Midbrain (tissue), 1 donor: Measurements from ENCODE around the gene GRK1.
A peak's percentile ranks its signal among the peaks of the same experiment; 100 is the strongest.
"Not testable (repeated sequence)": the region's sequence is repeated elsewhere in the genome, so short reads cannot be mapped to it uniquely, and the experiment has no call there.

Source experiments
- DNase-seq: peaks from one replicate; lab custom pipeline; 2025; lab: John Stamatoyannopoulos, UW

GRK1 gene

DNA sequence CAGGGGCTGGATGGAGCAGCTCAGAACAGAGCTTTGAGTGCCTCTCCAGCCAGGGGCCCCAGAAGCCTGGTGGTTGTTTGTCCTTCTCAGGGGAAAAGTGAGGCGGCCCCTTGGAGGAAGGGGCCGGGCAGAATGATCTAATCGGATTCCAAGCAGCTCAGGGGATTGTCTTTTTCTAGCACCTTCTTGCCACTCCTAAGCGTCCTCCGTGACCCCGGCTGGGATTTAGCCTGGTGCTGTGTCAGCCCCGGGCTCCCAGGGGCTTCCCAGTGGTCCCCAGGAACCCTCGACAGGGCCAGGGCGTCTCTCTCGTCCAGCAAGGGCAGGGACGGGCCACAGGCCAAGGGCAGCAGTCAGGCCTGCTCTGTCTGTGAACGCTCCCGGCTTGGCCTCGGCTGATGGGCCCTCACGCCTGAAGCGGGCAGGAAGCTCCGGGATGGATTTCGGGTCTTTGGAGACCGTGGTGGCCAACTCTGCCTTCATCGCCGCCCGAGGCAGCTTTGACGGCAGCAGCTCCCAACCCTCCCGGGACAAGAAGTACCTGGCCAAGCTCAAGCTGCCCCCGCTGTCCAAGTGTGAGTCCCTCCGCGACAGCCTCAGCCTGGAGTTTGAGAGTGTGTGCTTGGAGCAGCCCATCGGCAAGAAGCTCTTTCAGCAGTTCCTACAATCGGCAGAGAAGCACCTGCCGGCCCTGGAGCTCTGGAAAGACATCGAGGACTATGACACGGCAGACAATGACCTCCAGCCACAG is at the start of gene GRK1:
Gene GRK1 (plus strand): TSS at position 269 of the 751 bp plus-strand sequence. CDS start 168 bp downstream, at position 437.
- no peak for DNase-seq

DNA sequence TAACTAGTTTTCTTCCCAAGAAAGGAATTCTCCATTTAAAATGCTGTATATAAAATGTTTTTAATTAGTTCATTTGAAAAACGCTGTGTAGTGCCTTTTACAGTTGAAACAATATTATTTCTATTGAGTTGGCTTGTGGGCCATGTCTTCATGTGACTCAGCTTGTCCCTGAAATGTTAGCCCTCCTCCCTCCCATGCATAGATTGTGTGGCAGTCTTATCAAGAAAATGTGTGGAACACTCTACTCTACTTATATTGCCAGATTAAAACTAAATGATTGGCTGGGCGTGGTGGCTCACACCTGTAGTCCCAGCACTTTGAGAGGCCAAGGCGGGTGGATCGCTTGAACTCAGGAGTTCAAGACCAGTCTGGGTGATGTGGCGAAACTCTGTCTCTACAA is 49.1 kb upstream of the GRK1 start:
- no peak for DNase-seq

DNA sequence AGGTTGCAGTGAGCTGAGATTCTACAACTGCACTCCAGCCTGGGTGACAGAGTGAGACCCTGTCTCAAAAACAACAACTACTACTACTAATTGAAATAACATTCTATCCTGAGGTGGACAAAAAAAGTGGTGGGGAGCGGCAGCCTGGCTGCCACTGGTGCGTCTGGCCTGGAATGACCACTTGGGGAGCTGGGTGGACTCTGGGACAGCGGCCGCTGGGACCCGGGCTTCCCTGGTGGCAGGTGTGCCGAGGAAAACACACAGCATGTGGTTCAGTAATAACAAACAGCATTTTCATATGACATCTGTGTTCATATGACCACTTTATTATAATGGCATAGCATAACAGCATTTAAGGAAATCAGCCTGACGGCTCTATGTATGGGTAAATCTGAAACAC is 48.6 kb upstream of the GRK1 start:
- no peak for DNase-seq

DNA sequence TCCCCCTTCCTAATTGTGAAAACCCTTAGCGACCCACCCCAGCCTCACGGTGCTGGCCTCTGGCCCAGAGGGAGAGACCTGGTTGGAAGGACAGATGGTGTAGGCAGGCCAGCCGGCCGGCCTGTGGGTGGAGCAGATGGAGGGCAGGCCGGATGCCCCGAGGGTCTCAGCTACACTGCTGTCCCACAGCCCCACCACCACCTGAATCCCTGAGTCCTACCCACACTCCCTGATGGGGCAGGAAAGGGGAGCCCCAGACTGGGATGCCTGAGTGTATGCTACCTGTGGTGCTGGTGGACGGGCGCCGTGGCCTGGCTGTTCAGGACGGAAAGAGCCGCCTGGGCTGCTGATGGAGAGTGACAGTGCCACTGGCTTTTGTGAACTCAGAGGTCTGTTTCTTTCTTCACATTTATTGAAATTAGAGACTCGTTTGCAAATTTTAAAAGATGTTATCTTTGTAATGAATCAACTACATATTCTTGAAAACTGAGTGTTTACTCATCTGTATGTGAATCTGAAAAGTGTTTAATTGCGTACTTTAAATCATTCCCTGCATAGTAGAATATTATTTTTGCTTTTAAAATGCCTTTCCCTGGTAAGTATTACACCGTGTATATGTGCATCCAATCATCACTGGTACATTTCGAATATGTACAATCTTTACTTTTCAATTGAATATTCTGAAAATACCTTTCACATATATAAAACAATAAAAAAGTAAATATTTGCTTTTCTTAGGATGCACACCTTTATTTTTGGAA is 46.8 kb upstream of the GRK1 start:
- DNase-seq = no peak

DNA sequence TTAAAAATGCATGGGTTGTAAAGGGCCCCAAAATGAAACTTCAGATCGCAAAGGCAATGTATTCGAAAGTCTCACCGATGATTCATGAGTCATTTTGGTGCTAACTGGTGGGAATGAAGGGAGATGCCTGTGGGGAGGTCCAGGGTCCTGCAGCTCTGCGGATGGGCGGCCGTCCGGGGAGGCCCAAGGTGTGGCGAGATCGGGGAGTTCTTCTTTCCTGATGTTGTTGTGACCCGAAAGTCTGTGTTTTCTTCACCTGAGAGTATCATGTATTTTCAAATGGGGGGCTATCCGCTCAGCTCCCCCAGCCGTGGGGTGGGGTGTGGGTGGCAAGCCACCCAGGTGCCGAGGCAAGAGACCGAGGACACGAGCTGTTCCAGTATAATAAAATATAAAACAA is 46.0 kb upstream of the GRK1 start:
- no peak for DNase-seq

DNA sequence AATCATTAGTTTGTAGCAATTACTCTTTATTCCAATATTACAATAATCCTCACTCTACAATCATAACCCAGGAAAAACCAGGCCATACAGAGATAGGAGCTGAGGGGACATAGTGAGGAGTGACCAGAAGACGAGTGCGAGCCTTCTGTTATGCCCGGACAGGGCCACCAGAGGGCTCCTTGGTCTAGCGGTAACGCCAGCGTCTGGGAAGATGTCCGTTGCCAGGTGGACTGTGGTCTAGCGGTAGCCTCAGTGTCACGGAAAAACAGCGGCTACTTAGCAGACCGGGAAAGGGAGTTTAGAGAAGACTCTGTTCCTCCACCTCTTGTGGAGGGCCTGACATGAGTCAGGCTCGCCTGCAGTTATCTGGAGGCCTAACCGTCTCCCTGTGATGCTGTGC is 45.5 kb upstream of the GRK1 start:
- peak; percentile 9 for DNase-seq

DNA sequence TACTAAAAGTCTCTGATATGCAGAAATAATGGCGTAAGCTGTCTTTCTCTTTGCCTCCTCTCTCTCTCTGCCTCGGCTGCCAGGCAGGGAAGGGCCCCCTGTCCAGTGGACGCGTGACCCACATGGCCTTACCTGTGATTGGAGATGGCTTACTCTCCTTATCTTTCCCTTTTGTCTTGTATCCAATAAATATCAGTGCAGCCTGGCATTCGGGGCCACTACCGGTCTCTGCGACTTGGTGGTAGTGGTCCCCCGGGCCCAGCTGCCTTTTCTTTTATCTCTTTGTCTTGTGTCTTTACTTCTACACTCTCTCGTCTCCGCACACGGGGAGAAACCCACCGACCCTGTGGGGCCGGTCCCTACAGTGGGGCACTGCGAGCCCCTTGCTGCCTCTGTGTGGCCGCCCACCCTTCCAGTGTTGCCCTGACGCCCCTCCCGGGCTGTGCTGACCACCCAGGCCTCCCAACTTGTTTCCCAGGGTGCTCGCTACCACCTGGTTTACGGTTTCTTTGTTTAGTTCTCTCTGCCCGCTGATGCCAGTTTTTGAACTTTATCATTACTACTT is 45.0 kb upstream of the GRK1 start:
- not testable (repeated sequence) for DNase-seq

DNA sequence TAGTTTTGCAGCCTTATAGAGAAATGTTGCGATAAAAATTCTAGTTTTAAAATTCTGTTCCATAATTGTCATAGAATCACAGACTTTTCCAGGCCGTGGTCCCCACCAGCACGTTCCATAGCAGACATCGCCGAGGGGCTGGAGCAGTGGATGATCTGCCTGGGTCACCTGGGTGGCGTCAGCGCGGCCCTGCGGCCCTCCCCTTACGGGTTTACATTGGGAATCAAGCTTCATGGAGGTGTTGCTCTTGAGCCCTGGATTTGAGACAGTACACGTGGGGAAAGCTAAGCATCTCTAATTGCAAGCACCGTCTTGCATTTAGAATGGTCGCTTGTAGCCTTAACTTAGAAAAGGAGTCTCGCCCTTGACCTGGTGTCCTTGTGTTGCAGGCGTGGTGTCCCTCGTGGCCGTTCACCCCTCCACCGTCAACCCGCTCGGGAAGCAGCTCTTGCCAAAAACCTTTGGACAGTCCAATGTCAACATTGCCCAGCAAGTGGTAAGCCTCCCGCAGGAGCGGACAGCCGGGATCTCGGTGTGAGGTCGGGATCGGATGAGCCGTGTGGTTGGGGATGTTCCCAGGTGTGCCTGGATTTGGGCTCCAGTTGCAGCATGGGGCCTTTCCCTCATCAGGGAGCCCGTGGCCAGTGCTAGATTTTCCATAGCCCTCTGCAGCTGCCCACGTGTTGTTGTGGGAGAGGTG is 44.1 kb upstream of the GRK1 start:
- no peak for DNase-seq

DNA sequence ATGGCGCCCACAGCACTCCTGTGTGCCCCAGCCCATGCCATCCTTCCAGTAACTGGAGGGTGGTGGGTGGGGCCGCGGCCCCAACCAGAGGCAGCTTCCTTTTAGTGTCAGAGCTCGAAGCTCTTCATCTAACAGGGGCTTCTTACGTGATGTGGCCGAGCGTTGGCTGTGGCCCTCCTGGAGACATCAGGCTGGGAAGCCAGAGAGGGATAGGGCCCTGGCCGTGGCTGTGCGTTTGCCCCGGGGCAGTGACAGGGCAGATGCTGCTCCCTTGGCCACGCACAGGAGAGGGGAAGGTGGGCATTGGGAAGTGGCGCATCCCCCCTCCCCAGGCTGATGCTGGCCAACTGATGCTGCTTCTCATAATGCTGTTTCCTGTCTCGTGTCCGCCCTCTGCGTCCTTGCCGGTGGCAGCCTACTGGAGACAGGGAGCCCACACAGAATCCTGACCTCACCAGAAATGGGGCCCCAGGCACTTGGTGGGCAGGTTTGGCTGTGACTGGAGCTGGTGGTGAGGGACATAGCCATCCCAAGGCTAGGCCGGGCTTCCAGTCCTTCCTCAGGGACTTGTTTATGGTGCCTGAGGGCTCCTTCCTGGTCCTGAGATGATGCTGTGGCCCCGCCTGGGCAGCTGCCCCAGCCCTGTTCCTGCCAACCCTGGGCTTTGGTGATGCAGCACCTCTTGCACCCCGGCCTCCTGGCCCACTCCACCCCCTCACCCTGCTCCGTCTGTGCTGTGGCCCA is 43.4 kb upstream of the GRK1 start:
- DNase-seq = no peak

DNA sequence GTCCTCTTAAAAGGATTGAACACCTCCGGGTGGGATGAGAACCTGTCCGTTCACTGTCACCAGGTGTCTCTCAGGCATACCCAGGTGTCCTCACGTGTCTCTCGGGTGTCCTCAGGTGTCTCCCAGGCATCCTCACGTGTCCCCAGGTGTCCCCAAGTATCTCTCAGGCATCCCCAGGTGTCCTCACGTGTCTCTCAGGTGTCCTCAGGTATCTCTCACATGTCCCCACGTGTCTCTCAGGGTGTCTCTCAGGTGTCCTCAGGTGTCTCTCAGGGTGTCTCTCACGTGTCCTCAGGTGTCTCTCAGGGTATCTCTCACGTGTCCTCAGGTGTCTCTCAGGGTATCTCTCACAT is 42.8 kb upstream of the GRK1 start:
- DNase-seq = no peak

DNA sequence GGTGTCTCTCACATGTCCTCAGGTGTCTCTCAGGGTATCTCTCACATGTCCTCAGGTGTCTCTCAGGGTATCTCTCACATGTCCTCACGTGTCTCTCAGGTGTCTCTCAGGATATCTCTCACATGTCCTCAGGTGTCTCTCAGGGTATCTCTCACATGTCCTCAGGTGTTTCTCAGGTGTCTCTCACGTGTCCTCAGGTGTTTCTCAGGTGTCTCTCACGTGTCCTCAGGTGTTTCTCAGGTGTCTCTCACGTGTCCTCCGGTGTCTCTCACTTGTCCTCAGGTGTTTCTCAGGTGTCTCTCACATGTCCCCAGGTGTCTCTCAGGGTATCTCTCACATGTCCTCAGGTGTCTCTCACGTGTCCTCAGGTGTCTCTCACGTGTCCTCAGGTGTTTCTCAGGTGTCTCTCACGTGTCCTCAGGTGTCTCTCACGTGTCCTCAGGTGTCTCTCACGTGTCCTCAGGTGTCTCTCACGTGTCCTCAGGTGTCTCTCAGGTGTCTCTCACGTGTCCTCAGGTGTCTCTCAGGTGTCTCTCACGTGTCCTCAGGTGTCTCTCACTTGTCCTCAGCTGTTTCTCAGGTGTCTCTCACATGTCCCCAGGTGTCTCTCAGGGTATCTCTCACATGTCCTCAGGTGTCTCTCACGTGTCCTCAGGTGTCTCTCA is 42.2 kb upstream of the GRK1 start:
- DNase-seq = not testable (repeated sequence)

DNA sequence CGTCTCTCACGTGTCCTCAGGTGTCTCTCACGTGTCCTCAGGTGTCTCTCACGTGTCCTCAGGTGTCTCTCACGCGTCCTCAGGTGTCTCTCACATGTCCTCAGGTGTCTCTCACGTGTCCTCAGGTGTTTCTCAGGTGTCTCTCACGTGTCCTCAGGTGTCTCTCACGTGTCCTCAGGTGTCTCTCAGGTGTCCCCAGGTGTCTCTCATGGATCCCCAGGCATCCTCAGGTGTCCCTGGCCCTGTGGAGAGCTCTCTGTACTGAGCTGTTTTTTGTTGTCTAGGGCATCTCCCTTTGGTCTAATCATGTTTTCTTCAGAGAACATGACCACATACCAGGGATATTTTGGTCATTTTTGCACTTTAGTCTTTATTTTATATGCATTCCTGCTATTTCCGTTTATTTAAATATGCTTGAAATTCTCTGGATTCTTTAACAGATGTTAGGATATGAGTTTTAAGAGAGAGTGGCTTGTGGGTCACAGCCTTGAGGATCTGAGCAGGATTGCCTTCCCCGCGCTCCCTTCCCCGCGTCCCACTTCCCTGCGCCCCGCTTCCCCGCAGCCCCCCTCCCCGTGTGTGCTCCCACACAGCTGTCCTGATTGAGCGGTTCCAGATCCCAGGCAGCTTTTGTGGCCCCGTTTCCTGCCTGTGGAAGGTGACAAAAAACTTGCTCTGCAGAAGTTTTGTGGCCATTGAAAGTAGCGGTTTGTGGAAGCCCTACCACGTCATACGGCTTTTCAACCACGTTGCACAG is 40.9 kb upstream of the GRK1 start:
- no peak for DNase-seq

DNA sequence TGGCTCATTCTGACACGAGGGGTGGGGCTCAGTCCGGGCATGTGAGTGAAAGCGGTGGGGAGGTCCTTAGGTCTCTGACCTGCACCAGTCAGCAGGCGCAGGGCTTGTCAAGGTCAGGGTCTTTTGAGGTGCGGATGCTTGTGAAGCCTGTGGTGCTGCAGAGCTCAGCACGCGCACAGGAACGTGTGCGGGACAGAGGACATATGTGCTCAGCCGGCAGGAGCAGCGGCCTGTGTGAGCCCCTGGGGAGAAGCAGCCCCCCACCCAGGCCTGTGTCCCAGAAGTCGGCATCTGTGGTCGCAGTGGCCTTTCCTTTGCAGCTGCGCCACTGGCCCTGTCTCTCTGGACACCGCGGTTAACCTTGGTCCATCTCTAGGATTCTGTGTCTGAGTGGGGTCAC is 39.9 kb upstream of the GRK1 start:
- no peak for DNase-seq

DNA sequence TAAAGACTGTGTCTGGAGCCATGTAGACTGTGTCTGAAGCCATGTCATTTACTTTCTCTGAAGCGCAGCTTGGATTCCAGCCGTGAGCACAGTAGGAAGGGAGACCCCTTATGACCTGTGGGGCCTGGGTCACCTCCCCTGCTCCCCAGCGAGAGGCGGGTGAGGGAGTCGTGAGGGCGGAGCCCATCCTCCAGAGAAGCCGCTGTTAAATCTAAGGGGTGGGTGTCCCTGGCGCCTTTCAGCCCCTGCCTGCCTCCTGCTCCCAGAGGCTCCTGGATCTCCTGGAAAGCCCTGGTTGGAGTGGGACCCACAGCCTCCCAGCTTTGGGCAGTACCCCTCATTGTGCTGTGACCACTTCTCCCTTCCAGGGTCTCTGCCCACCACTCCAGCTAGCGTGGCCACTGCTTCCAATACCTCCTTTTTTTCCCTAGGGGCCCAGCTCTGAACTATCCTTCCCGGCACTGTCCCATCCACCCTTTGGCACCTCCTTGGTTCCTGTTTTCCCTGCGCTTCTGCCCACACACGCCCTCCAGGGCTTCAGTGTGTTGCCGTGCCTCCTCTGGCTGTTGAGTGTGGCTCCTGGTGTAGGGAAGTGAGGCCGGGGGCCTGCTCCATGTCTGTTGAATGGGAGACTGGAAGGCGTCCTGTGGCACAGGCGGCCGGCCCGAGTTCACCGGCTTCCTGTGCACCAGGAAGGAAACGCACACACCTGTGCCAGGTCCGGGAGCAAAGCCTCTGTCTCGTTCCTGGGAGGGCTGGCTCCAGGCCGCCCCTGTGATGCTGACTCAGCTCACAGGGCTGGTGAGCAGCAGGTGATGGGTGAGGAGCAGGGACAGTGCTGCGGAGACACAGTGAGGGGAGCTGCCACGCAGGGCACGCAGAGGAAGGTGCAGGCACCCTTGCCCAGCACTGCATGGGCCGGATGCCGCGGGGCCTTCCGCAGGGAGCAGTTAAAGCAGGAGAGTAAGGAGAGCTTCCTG is 38.4 kb upstream of the GRK1 start:
- no peak for DNase-seq

DNA sequence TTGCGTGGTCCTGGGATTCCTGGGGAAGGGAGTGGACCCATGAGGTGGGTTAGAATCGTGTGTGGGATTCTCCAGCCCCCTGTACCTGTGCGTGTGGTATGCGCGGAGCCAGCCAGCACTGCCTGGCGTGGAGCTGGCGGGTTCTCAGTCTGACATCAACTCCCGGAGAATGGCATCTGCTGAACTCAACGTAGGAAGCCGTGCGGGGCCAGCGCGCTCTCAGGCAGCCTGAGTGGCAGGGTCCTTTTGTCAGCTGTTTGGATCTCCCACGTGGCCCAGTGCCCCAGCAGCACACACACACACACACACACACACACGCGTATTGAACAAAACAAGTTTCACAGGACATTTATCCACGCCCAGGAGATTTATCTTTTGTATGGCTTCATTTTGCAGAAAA is 37.2 kb upstream of the GRK1 start:
- DNase-seq = no peak

DNA sequence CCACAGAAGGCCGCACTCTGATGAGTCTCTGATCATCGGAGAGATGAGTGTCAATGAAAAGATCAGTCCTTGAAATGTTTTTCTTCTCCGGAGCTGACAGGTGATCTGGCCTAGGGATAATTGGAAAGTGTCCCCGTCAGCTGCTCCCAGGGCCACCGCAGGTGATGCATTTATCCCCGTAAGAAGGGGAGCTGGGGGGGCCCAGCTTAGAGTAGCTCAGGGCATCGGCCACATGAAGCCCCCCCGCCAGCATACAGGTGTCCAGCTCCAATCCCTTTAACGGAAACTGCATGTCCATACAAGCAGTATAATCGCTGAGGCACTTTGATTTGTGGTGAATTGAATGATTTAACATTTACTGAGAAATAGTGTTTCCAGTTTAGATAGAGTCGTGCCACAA is 36.7 kb upstream of the GRK1 start:
- DNase-seq = no peak

DNA sequence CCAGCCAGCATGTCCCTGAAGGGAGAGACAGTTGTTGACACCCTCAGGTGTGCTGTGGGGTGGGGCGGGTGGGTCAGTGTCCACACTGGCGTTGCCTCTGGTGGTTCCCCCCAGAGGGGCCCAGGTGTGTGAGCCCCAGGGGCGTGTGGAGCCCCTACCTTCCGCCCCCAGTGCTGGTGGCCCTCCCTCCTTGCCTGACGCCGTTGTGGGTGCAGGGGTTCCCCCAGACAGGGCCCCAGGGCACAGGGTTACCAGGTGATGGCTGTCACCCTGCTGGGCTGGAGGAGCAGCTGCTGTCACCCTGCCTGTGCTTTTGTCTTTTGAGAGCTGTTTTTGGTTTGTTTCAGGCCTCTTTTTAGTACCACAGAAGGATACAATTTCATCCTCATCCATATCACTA is 36.2 kb upstream of the GRK1 start:
- DNase-seq = no peak

DNA sequence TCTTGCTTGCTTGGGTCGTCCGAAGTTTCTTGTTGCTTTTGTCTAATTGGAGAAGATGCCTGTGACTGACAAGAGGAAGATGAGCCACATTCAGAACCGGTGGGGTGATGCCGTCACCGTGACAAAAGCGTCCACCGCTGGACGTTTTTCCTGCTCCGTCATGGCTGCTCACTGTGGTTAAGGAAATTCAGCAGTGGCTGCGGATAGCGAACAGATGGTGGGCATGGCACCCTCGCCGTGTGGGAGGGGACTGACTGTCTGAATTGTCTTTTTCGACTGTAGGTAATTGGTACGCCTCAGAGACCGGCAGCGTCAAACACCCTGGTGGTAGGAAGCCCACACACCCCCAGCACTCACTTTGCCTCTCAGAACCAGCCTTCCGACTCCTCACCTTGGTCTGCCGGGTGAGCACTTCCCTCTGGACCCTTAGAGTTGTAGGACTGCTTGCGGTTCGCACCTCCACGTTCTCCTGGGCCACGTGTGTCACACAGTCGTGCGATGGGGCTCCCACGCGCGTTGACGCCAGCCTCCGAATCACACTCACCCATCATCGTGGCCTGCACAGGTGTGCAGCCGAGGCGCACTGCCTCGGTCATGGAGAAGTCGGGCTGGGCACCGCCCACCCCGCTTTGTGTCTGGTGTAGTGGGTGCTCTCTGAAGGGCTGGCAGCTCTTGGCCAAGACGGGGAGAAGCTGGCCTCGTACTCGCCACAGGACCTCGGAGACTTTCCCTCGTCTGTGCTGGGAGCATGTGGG is 35.5 kb upstream of the GRK1 start:
- DNase-seq = no peak
